HPDE6-E6E7 (cell line): ENCODE data around the gene CEP104.

Experiments
- DNase-seq: peaks from one replicate; pipeline ENCODE4 v3.0.0; 2011; ENCODE audit warnings: missing footprints; ENCODE audit errors: extremely low spot score

The CEP104 gene

GRCh38 chr1:3762873-3763228 is 94.2 kb downstream of the CEP104 start:
- no peak for DNase-seq

DNA sequence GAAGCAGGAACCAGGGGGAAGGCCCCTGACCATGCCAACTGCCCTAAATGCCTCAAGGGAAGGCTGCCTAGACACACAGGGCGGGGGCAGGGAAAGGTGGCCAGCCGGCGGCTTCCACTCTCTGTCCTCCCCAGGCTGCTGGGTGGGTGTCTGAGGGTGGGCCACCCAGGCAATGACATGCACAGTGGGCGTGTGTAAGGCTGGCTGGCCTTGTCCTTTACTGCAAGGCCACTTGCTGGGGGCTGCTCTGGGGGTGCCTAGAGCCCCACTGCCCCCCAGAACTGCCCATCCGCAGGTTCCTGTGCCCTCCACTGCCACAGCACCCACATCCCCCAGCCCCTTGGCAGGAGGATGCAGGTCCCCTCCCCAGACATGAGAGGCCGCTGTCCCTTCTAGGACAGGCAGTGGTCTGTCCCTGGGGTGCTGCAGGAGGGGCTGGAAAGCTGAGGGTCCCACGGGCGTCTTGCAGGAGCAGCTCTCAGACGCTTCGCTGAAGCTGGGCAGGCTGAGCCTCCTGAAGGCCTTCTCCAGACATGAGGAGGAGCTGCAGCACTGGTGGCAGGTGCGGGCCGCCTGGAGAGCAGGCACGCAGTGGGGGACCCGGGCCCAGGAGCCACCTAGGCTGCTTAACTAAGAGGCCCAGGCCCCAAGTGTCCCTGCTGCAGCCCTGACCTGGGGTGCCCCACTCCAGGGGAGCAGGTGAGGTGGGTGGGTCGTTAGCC is 94.7 kb downstream of the CEP104 start:
- DNase-seq: no peak
